Left lung (tissue), 10 donors: ENCODE data around the gene HIPK4. TPM values are rescaled to one million over a fixed set of nuclear protein-coding genes. Genes with fewer than 3 reads are reported as not detected.
A peak's percentile ranks its signal among the peaks of the same experiment; 100 is the strongest.
"Not testable (repeated sequence)": the region's sequence is repeated elsewhere in the genome, so short reads cannot be mapped to it uniquely, and the experiment has no call there.

Experiments
- ATAC-seq: fragments of 200-7000 bp; cut with Tn5 transposase; one replicate; pipeline ENCODE4 v1.9.1; 2020; ENCODE audit warnings: moderate library complexity
- DNase-seq, 4 donors: peaks; one replicate each; pipeline ENCODE4 v3.0.0-alpha.2; 2013 to 2020
- H3K27ac ChIP-seq, 2 donors: fragments of 200-600 bp; sonication (generic) in 1 of 2; one replicate each; pipeline versions ENCODE4 v1.5.0 to v1.8.0; 2020 to 2021
- H3K27me3 ChIP-seq, 2 donors: fragments of 200-600 bp; sonication (generic) in 1 of 2; one replicate each; pipeline versions ENCODE4 v1.5.0 to v1.8.0; 2020 to 2021
- H3K36me3 ChIP-seq, 2 donors: fragments of 200-600 bp; sonication (generic) in 1 of 2; one replicate each; pipeline versions ENCODE4 v1.5.0 to v1.8.0; 2020 to 2021
- H3K4me1 ChIP-seq, 2 donors: fragments of 200-600 bp; one replicate each; pipeline ENCODE4 v1.8.0; 2021
- H3K4me3 ChIP-seq, 2 donors: fragments of 200-600 bp; sonication (generic) in 1 of 2; one replicate each; pipeline versions ENCODE4 v1.5.0 to v1.8.0; 2020 to 2021; ENCODE audit warnings: mild to moderate bottlenecking in 1 of 2
- H3K9me3 ChIP-seq, 2 donors: fragments of 200-600 bp; sonication (generic) in 1 of 2; one replicate each; pipeline versions ENCODE4 v1.5.0 to v1.8.0; 2020 to 2021
- CTCF ChIP-seq, 2 donors: fragments of 200-600 bp; sonication (generic) in 1 of 2; IDR thresholded peaks; one replicate each; pipeline versions ENCODE4 v1.5.0 to v1.8.0; 2021; ENCODE audit warnings: antibody characterized with exemption in 2 of 2
- intact Hi-C, 2 donors: fragments of 100-400 bp; cut with DNase I; formaldehyde crosslinking; loops; one replicate each; pipeline versions ENCODE4 v1.11.2 to v1.14.2; 2022
- microRNA-seq, 2 donors: library from miRNA; unstranded; fragments of <30 nt; microRNA quantifications; one replicate each; pipeline ENCODE4, GENCODE V29; 2019
- polyA plus RNA-seq, 6 donors: library from polyadenylated mRNA; unstranded; fragments of 120-200 nt; gene quantifications; one replicate each; pipeline ENCODE4 v1.2.1, GENCODE V29; 2013; ENCODE audit not compliant: insufficient read length in 6 of 6
- total RNA-seq, 2 donors: library from RNA; stranded (reverse); fragmentation: NEBNext Ultra II Directional; extraction: Animal tissue kit (Norgen Biotek cat#: 25700); gene quantifications; one replicate each; pipeline ENCODE4 v1.2.1, GENCODE V29; 2021
- donor health status: DM: no; HTN: yes; CAD: no.
- donor health status: DM: no; HTN: no; CAD: no.

HIPK4 gene
- total and polyA plus RNA-seq, 8 donors = 0.09 to 0.35 (median 0.27) TPM

GRCh38 chr19:40335855-40336600 lies 54.0 kb downstream of the HIPK4 start:
- Histone ChIP-seq H3K9me3 (no peaks in the 10 kb centered on the region), H3K27me3 (no peaks in the 10 kb centered on the region), H3K4me3 (no peak overlapping the region), H3K36me3 (peaks cover 0 to 58% of the 10 kb centered on the region in 2 donors), H3K4me1 (no peaks in the 10 kb centered on the region), H3K27ac (no peak overlapping the region)
- ATAC-seq (no peak), DNase-seq (peak in 1 of 4 donors; percentile 28)
- intact Hi-C loops = no loop called here
- no peak for TF ChIP-seq CTCF (IDR thresholded peaks at IDR 0.05)

GRCh38 chr19:40335101-40335500 lies 54.9 kb downstream of the HIPK4 start:
- peaks cover 0 to 61% of the 10 kb centered on the region in 2 donors for H3K36me3 ChIP-seq
- H3K4me3 ChIP-seq = no peak overlapping the region
- DNase-seq = peak in 1 of 4 donors; percentile 2
- H3K27me3 ChIP-seq = no peaks in the 10 kb centered on the region
- no peaks in the 10 kb centered on the region for H3K9me3 ChIP-seq
- intact Hi-C loops = no loop called here
- no peak overlapping the region for H3K27ac ChIP-seq
- no peak for TF ChIP-seq CTCF (IDR thresholded peaks at IDR 0.05)
- ATAC-seq = no peak
- no peaks in the 10 kb centered on the region for H3K4me1 ChIP-seq

GRCh38 chr19:40333083-40333482 lies 56.9 kb downstream of the HIPK4 start:
- intact Hi-C loops, ATAC-seq, H3K27me3 ChIP-seq, DNase-seq, H3K27ac ChIP-seq, H3K4me1 ChIP-seq, H3K4me3 ChIP-seq, H3K9me3 ChIP-seq: not testable (repeated sequence)
- H3K36me3 ChIP-seq = peaks cover 0 to 81% of the 10 kb centered on the region in 2 donors

GRCh38 chr19:40332669-40333068 lies 57.3 kb downstream of the HIPK4 start:
- Histone ChIP-seq H3K4me3 (no peak overlapping the region), H3K4me1 (no peaks in the 10 kb centered on the region), H3K36me3 (peaks cover 0 to 85% of the 10 kb centered on the region in 2 donors), H3K9me3 (no peaks in the 10 kb centered on the region), H3K27ac (no peak overlapping the region), H3K27me3 (no peaks in the 10 kb centered on the region)
- no peak for ATAC-seq
- DNase-seq = no peak
- TF ChIP-seq CTCF (IDR thresholded peaks at IDR 0.05) = no peak
- intact Hi-C loops = no loop called here

GRCh38 chr19:40331052-40331451 lies 58.9 kb downstream of the HIPK4 start:
- peak; percentile 97 for ATAC-seq

More at GRCh38 chr19:40331052-40331451, 58.9 kb downstream of the HIPK4 start:
- H3K36me3 ChIP-seq = peaks cover 0 to 98% of the 10 kb centered on the region in 2 donors
- H3K4me1 ChIP-seq = no peaks in the 10 kb centered on the region
- peak in 2 of 4 donors; percentile 13 to 63 for DNase-seq
- intact Hi-C loops = no loop called here
- H3K4me3 ChIP-seq = no peak overlapping the region
- H3K9me3 ChIP-seq = no peaks in the 10 kb centered on the region
- no peak overlapping the region for H3K27ac ChIP-seq
- no peak for TF ChIP-seq CTCF (IDR thresholded peaks at IDR 0.05)
- no peaks in the 10 kb centered on the region for H3K27me3 ChIP-seq

Small RNA genes lying within 50 kb of the gene (microRNA-seq; reads per million reads assigned to microRNA genes)
- gene MIR6796 = 0 reads per million in 2 donors

Other genes starting within 250 kb of the HIPK4 start
- 10 to 100 TPM; 14.5 to 16.3 TPM for gene MAP3K10, start 198.8 kb downstream of the HIPK4 start, total RNA-seq
- gene MAP3K10, start 198.8 kb downstream of the HIPK4 start, polyA plus RNA-seq = 10 to 100 TPM; 12.9 to 17.2 (median 15.0) TPM
- not detected for gene TTC9B, start 171.8 kb downstream of the HIPK4 start, total RNA-seq
- under 1 TPM; 0.11 to 0.20 (median 0.15) TPM for gene TTC9B, start 171.8 kb downstream of the HIPK4 start, polyA plus RNA-seq
- under 1 TPM in 1 of 2 donors, not detected in 1; 0.15 TPM for gene CCNP, start 163.5 kb downstream of the HIPK4 start, total RNA-seq
- gene CCNP, start 163.5 kb downstream of the HIPK4 start, polyA plus RNA-seq = under 1 TPM; 0.37 to 0.98 (median 0.60) TPM
- gene AKT2, start 104.8 kb downstream of the HIPK4 start, total RNA-seq = 100 to 1,000 TPM; 102 to 116 TPM
- gene AKT2, start 104.8 kb downstream of the HIPK4 start, polyA plus RNA-seq = 100 to 1,000 TPM; 148 to 182 (median 174) TPM
- 10 to 100 TPM; 18.3 to 19.0 TPM for gene C19orf47, start 41.8 kb downstream of the HIPK4 start, total RNA-seq
- gene C19orf47, start 41.8 kb downstream of the HIPK4 start, polyA plus RNA-seq = 10 to 100 TPM; 10.4 to 21.7 (median 11.3) TPM
- gene PLD3, start 41.5 kb downstream of the HIPK4 start, total RNA-seq = 100 to 1,000 TPM; 315 to 604 TPM
- gene PLD3, start 41.5 kb downstream of the HIPK4 start, polyA plus RNA-seq = 100 to 1,000 TPM; 318 to 413 (median 351) TPM
- gene PRX, start 23.2 kb upstream of the HIPK4 start, total RNA-seq = 10 to 100 TPM; 18.7 to 20.0 TPM
- gene PRX, start 23.2 kb upstream of the HIPK4 start, polyA plus RNA-seq = 10 to 100 TPM; 11.5 to 17.9 (median 13.1) TPM
- 10 to 100 TPM; 14.8 to 17.5 TPM for gene SERTAD1, start 35.8 kb upstream of the HIPK4 start, total RNA-seq
- 1 to 10 TPM; 4.3 to 7.5 (median 6.3) TPM for gene SERTAD1, start 35.8 kb upstream of the HIPK4 start, polyA plus RNA-seq
- gene SERTAD3, start 54.2 kb upstream of the HIPK4 start, total RNA-seq = 10 to 100 TPM; 31.7 to 35.0 TPM
- gene SERTAD3, start 54.2 kb upstream of the HIPK4 start, polyA plus RNA-seq = 10 to 100 TPM; 22.1 to 37.4 (median 34.1) TPM
- gene BLVRB, start 75.6 kb upstream of the HIPK4 start, total RNA-seq = 100 to 1,000 TPM; 123 to 192 TPM
- gene BLVRB, start 75.6 kb upstream of the HIPK4 start, polyA plus RNA-seq = 10 to 100 TPM; 45.1 to 65.1 (median 56.8) TPM
- 1 to 10 TPM in 1 of 2 donors, under 1 TPM in 1; 0.42 to 1.3 TPM for gene SPTBN4, start 76.8 kb upstream of the HIPK4 start, total RNA-seq
- gene SPTBN4, start 76.8 kb upstream of the HIPK4 start, polyA plus RNA-seq = 1 to 10 TPM in 5 of 6 donors, under 1 TPM in 1; 0.95 to 2.5 (median 1.3) TPM
- gene SHKBP1, start 186.7 kb upstream of the HIPK4 start, total RNA-seq = 100 to 1,000 TPM in 1 of 2 donors, 10 to 100 TPM in 1; 73.9 to 122 TPM
- gene SHKBP1, start 186.7 kb upstream of the HIPK4 start, polyA plus RNA-seq = 10 to 100 TPM; 33.6 to 48.6 (median 42.0) TPM
- gene LTBP4, start 211.2 kb upstream of the HIPK4 start, total RNA-seq = 100 to 1,000 TPM; 151 to 181 TPM
- gene LTBP4, start 211.2 kb upstream of the HIPK4 start, polyA plus RNA-seq = 100 to 1,000 TPM; 294 to 519 (median 368) TPM